K562 (cell line): ENCODE measurements around the gene MRGPRX3. TPM values are rescaled to one million over a fixed set of nuclear protein-coding genes. Genes with fewer than 3 reads are reported as not detected.

Source experiments
- BRCA1 ChIP-seq, 2 experiments: fragments of 450-650 bp in 1 of 2; sonication (generic) in 1 of 2; formaldehyde crosslinking in 1 of 2; IDR thresholded peaks; 2 replicates each; pipeline versions ENCODE4 v1.5.0 to v1.6.1; 2017 to 2020; ENCODE audit warnings: mild to moderate bottlenecking in 1 of 2, missing genetic modification reagents in 1 of 2
- CBFA2T2 ChIP-seq: fragments of 450-650 bp; conservative IDR thresholded peaks from 2 replicates; pipeline ENCODE4 v1.6.1; 2017; ENCODE audit warnings: mild to moderate bottlenecking
- CBFA2T3 ChIP-seq: fragments of 450-650 bp; IDR thresholded peaks from 2 replicates; pipeline ENCODE4 v1.6.1; 2017
- CTCF ChIP-seq, 3 experiments: IDR thresholded peaks in 2 of 3; conservative IDR thresholded peaks in 1 of 3; 2 replicates each; pipeline ENCODE4 v1.5.1; 2011 to 2012; ENCODE audit warnings: low read length in 3 of 3, mild to moderate bottlenecking in 3 of 3, control low read depth in 2 of 3, improper control_type of control experiment in 1 of 3, inconsistent platforms in 1 of 3, low read depth in 1 of 3, mixed read lengths in 1 of 3, moderate library complexity in 1 of 3; ENCODE audit not compliant: insufficient read depth in 2 of 3
- FOSL1 ChIP-seq: fragments of 200-800 bp; sonication (Bioruptor generic); conservative IDR thresholded peaks from 2 replicates; pipeline ENCODE4 v1.6.1; 2016; ENCODE audit warnings: missing genetic modification characterization, missing compliant biosample characterization
- GTF2B ChIP-seq: IDR thresholded peaks from 2 replicates; pipeline ENCODE4 v1.6.1; 2011; ENCODE audit not compliant: insufficient read length; ENCODE audit errors: extremely low read depth
- NFXL1 ChIP-seq: fragments of 450-650 bp; formaldehyde crosslinking; IDR thresholded peaks from 2 replicates; pipeline ENCODE4 v1.4.0; 2021; ENCODE audit warnings: mild to moderate bottlenecking
- NR1H2 ChIP-seq: sonication (generic); formaldehyde crosslinking; IDR thresholded peaks from 2 replicates; pipeline ENCODE4 v1.4.0; 2020; ENCODE audit warnings: mild to moderate bottlenecking, missing genetic modification reagents
- RERE ChIP-seq: sonication (generic); formaldehyde crosslinking; IDR thresholded peaks from 2 replicates; pipeline ENCODE4 v1.8.0; 2023; ENCODE audit warnings: missing genetic modification reagents, mild to moderate bottlenecking, borderline replicate concordance
- SRSF7 ChIP-seq: fragments of 200-400 bp; formaldehyde crosslinking; optimal IDR thresholded peaks from 2 replicates; pipeline ENCODE3; 2017; ENCODE audit warnings: mild to moderate bottlenecking, low read depth, low read length
- STAT6 ChIP-seq: sonication (generic); formaldehyde crosslinking; IDR thresholded peaks from 2 replicates; pipeline ENCODE4 v1.8.1; 2023; ENCODE audit warnings: mild to moderate bottlenecking, missing genetic modification reagents
- ZEB2 ChIP-seq: fragments of 450-650 bp; IDR thresholded peaks from 2 replicates; pipeline ENCODE4 v1.6.1; 2016
- ZFX ChIP-seq: sonication (generic); formaldehyde crosslinking; IDR thresholded peaks from 2 replicates; pipeline ENCODE4 v1.8.0; 2022; ENCODE audit warnings: mild to moderate bottlenecking, missing genetic modification reagents, moderate library complexity
- ZNF398 ChIP-seq: fragments of 250-450 bp; sonication (Bioruptor Pico); IDR thresholded peaks from 2 replicates; pipeline ENCODE4 v1.8.0; 2021; ENCODE audit warnings: moderate library complexity, mild to moderate bottlenecking, inconsistent platforms
- polyA plus RNA-seq, 8 experiments: library from polyadenylated mRNA; depleted of rRNA in 4 of 8; stranded (reverse) in 5 of 8; unstranded in 3 of 8; fragments of >200 nt; fragmentation: Nextera tagmentation in 2 of 8; fragmentation: Illumina TruSeq in 1 of 8; extraction: Ambion mirVana in 2 of 8; extraction: Trizol in 1 of 8; gene quantifications; 2 replicates each; pipeline versions ENCODE4 v1.2.1 to v1.2.3, GENCODE V29; 2011 to 2014; ENCODE audit warnings: inconsistent platforms in 1 of 8, missing spikeins in 1 of 8
- total RNA-seq, 7 experiments: library from RNA; depleted of rRNA in 6 of 7; stranded (reverse); fragments of >200 nt in 6 of 7; fragmentation: Illumina TruSeq in 2 of 7; extraction: Trizol in 2 of 7; gene quantifications; 2 replicates each; pipeline versions ENCODE4 v1.2.1 to v1.2.3, GENCODE V29; 2011 to 2021; ENCODE audit warnings: low replicate concordance in 1 of 7

MRGPRX3 gene
- total and polyA plus RNA-seq, 9 of the 15 experiments (the other 6 are each of a cell fraction or from before 2014, with no cell fraction given), result not detected

GRCh38 chr11:18093959-18094358, 38.4 kb upstream of the MRGPRX3 start (continued):
- peak; percentile 53 for TF ChIP-seq FOSL1 (tag)
- no peak for TF ChIP-seq CTCF (IDR thresholded peaks at IDR 0.05 in 2 of 3, conservative IDR thresholded peaks at IDR 0.05 in 1 of 3; ENCODE audit: insufficient read depth in 2 of 3, low read depth in 1 of 3, low read length in 3 of 3)
- TF ChIP-seq GTF2B, result no peak
- TF ChIP-seq RERE (CRISPR knock-in tag), result no peak
- peak; percentile 15; the same call in 1 of the 2 replicates for TF ChIP-seq CBFA2T3
- TF ChIP-seq STAT6 (CRISPR knock-in tag), result no peak
- TF ChIP-seq ZEB2, result no peak
- TF ChIP-seq NFXL1 (CRISPR knock-in tag), result no peak
- TF ChIP-seq SRSF7, result no peak
- no peak for TF ChIP-seq CBFA2T2
- TF ChIP-seq ZFX (CRISPR knock-in tag), result no peak
- TF ChIP-seq ZNF398 (CRISPR knock-in tag), result no peak
- no peak for TF ChIP-seq BRCA1 (IDR thresholded peaks at IDR 0.05)
- TF ChIP-seq BRCA1 (CRISPR knock-in tag; IDR thresholded peaks at IDR 0.05), result no peak
- no peak for TF ChIP-seq NR1H2
